Esophagus muscularis mucosa (tissue), 3 donors: ENCODE results near the gene MPC1L.

Source experiments
- POLR2A ChIP-seq: fragments of 450-650 bp; IDR thresholded peaks from one replicate; pipeline ENCODE4 v1.6.1; 2017; ENCODE audit warnings: antibody characterized with exemption, moderate library complexity, mild to moderate bottlenecking, low read depth
- TF ChIP-seq, protein P1 (sequence below), 3 experiments: fragments of 200-600 bp in 2 of 3; fragments of 450-650 bp in 1 of 3; sonication (generic) in 2 of 3; IDR thresholded peaks; one replicate each; pipeline ENCODE4 v1.5.1; 2017 to 2019; ENCODE audit warnings: antibody characterized with exemption in 3 of 3, mild to moderate bottlenecking in 2 of 3, moderate library complexity in 1 of 3

DNA sequence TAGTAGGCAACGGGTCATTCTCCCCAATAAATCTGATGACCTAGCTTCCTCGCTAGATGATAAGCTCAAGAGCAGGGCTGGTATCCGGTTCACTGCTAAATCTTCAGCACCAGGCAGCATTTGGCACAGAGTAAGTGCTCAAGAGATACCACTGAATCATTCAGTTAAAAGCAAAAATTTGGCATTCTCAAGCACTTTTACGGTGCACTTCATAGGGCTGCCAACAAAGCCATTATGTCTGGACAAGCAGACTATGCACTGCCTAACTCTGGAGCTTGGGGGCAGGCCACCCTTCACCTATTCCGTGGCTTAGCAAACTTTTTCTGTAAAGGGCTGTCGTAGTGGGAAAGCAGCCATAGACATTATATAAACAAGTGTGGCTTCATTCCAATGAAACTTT is 47.9 kb downstream of the MPC1L start:
- no peak for TF ChIP-seq POLR2A
- TF ChIP-seq, protein P1, sequence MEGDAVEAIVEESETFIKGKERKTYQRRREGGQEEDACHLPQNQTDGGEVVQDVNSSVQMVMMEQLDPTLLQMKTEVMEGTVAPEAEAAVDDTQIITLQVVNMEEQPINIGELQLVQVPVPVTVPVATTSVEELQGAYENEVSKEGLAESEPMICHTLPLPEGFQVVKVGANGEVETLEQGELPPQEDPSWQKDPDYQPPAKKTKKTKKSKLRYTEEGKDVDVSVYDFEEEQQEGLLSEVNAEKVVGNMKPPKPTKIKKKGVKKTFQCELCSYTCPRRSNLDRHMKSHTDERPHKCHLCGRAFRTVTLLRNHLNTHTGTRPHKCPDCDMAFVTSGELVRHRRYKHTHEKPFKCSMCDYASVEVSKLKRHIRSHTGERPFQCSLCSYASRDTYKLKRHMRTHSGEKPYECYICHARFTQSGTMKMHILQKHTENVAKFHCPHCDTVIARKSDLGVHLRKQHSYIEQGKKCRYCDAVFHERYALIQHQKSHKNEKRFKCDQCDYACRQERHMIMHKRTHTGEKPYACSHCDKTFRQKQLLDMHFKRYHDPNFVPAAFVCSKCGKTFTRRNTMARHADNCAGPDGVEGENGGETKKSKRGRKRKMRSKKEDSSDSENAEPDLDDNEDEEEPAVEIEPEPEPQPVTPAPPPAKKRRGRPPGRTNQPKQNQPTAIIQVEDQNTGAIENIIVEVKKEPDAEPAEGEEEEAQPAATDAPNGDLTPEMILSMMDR (IDR thresholded peaks at IDR 0.05), result no peak
